Activated CD8-positive, alpha-beta T cell treated with anti-CD3 and anti-CD28 coated beads for 36 hours (primary cell): ENCODE measurements around the gene SOHLH1. TPM values are rescaled to one million over a fixed set of nuclear protein-coding genes. Genes with fewer than 3 reads are reported as not detected.

Source experiments
- ATAC-seq: fragments of 200-7000 bp; cut with Tn5 transposase; one replicate; pipeline ENCODE4 v1.10.0; 2021; ENCODE audit warnings: mild to moderate bottlenecking, moderate library complexity
- CTCF ChIA-PET: fragments of 350-600 bp; sonication (Branson Sonifier 250); formaldehyde crosslinking; loops from one replicate; lab custom pipeline; 2021; ENCODE audit warnings: antibody characterized with exemption; lab: Charles Lee
- POLR2A ChIA-PET: fragments of 350-600 bp; sonication (Branson Sonifier 250); formaldehyde crosslinking; loops from one replicate; lab custom pipeline; 2021; ENCODE audit warnings: antibody characterized with exemption; lab: Charles Lee
- DNase-seq: peaks from one replicate; pipeline ENCODE4 v3.0.0-alpha.2; 2020
- H3K27ac Mint-ChIP-seq: one replicate; pipeline ENCODE4 v1.8.0; 2021; ENCODE audit warnings: mild to moderate bottlenecking, mixed read lengths
- H3K27me3 Mint-ChIP-seq: one replicate; pipeline ENCODE4 v1.8.0; 2021; ENCODE audit warnings: mixed read lengths
- H3K36me3 Mint-ChIP-seq: one replicate; pipeline ENCODE4 v1.8.0; 2021; ENCODE audit warnings: low read depth, mixed read lengths
- H3K4me1 Mint-ChIP-seq: one replicate; pipeline ENCODE4 v1.8.0; 2021; ENCODE audit warnings: low read depth, mixed read lengths
- H3K4me3 Mint-ChIP-seq: one replicate; pipeline ENCODE4 v1.8.0; 2021; ENCODE audit warnings: mild to moderate bottlenecking, moderate library complexity, mixed read lengths
- H3K9me3 Mint-ChIP-seq: one replicate; pipeline ENCODE4 v1.8.0; 2021; ENCODE audit warnings: mixed read lengths
- intact Hi-C: fragments of 100-400 bp; cut with micrococcal nuclease; formaldehyde crosslinking; loops from one replicate; pipeline ENCODE4 v1.10.0; 2022
- total RNA-seq, 2 experiments: library from RNA; stranded (reverse); gene quantifications; one replicate each; pipeline ENCODE4 v1.2.3, GENCODE V29; 2021
- TF ChIP-seq, protein P1 (sequence below): fragments of 200-600 bp; IDR thresholded peaks from one replicate; pipeline ENCODE4 v1.8.0; 2022; ENCODE audit warnings: antibody characterized with exemption, mild to moderate bottlenecking

SOHLH1 gene
- not detected for total RNA-seq

DNA sequence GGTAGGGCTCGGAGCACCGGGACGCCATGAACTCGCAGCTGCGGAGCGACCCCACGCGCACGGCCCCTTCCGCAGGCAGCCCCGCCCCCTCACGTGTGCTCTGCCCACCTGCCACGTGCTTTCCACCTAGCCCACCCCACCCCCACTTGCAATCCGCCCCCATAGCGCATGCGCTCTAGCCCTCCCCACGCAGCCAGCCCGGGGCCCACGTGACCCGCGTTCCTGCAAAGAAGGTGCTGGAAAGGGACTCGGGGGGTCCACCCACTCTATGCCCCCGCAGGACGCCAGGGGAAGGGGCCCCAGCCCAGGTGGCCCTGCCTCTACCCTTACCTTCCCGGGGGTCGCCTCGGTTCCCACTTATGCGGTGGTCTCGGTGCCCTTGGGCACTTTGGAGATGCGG, at the start of gene SOHLH1:
SOHLH1 (minus strand) TSS at position 42 of the 400 bp plus-strand sequence; CDS start at position 28, 14 bp downstream.
- Mint-ChIP-seq H3K4me1 (no peaks in the 10 kb centered on the region), H3K36me3 (no peaks in the 10 kb centered on the region), H3K4me3 (no peak within 1 kb of the TSS), H3K9me3 (no peaks in the 10 kb centered on the region), H3K27ac (no peak within 1 kb of the TSS), H3K27me3 (peaks cover 12% of the 10 kb centered on the region)
- ATAC-seq (no peak), DNase-seq (no peak)
- ChIA-PET CTCF (no interaction called here), POLR2A (no interaction called here)
- intact Hi-C loops: no loop called here
- TF ChIP-seq, protein P1, sequence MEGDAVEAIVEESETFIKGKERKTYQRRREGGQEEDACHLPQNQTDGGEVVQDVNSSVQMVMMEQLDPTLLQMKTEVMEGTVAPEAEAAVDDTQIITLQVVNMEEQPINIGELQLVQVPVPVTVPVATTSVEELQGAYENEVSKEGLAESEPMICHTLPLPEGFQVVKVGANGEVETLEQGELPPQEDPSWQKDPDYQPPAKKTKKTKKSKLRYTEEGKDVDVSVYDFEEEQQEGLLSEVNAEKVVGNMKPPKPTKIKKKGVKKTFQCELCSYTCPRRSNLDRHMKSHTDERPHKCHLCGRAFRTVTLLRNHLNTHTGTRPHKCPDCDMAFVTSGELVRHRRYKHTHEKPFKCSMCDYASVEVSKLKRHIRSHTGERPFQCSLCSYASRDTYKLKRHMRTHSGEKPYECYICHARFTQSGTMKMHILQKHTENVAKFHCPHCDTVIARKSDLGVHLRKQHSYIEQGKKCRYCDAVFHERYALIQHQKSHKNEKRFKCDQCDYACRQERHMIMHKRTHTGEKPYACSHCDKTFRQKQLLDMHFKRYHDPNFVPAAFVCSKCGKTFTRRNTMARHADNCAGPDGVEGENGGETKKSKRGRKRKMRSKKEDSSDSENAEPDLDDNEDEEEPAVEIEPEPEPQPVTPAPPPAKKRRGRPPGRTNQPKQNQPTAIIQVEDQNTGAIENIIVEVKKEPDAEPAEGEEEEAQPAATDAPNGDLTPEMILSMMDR: no peak

- Mint-ChIP-seq H3K27me3 (no peaks in the 10 kb centered on the region), H3K36me3 (no peaks in the 10 kb centered on the region), H3K9me3 (no peaks in the 10 kb centered on the region), H3K4me3 (no peak overlapping the region), H3K4me1 (no peaks in the 10 kb centered on the region), H3K27ac (no peak overlapping the region)
- intact Hi-C loops: no loop called here
- TF ChIP-seq, protein P1: no peak
- DNase-seq: no peak
- CTCF ChIA-PET: no interaction called here
- POLR2A ChIA-PET: no interaction called here
- ATAC-seq: no peak
Measured at GRCh38 chr9:135748676-135749075, 49.4 kb upstream of the SOHLH1 start.

- Mint-ChIP-seq H3K36me3 (no peaks in the 10 kb centered on the region), H3K4me3 (no peak overlapping the region), H3K27me3 (no peaks in the 10 kb centered on the region), H3K9me3 (no peaks in the 10 kb centered on the region), H3K27ac (no peak overlapping the region), H3K4me1 (no peaks in the 10 kb centered on the region)
- TF ChIP-seq, protein P1: no peak
- intact Hi-C loops: no loop called here
- CTCF ChIA-PET: no interaction called here
- POLR2A ChIA-PET: no interaction called here
- DNase-seq (no peak), ATAC-seq (no peak)
Measured at GRCh38 chr9:135747311-135747710, 48.0 kb upstream of the SOHLH1 start.

GRCh38 chr9:135746565-135746964, 47.3 kb upstream of the SOHLH1 start:
- no peak for DNase-seq
- H3K27ac Mint-ChIP-seq: no peak overlapping the region
- no peak for ATAC-seq

GRCh38 chr9:135745686-135746324, 46.5 kb upstream of the SOHLH1 start:
- TF ChIP-seq, protein P1: no peak
- Mint-ChIP-seq H3K27me3 (no peaks in the 10 kb centered on the region), H3K4me1 (no peaks in the 10 kb centered on the region), H3K27ac (no peak overlapping the region), H3K9me3 (no peaks in the 10 kb centered on the region), H3K36me3 (no peaks in the 10 kb centered on the region), H3K4me3 (no peak overlapping the region)
- ChIA-PET CTCF (no interaction called here), POLR2A (no interaction called here)
- ATAC-seq (no peak), DNase-seq (no peak)
- intact Hi-C loops: no loop called here

More at GRCh38 chr9:135746565-135746964, 47.3 kb upstream of the SOHLH1 start:
- Mint-ChIP-seq H3K9me3 (no peaks in the 10 kb centered on the region), H3K4me3 (no peak overlapping the region), H3K27me3 (no peaks in the 10 kb centered on the region), H3K36me3 (no peaks in the 10 kb centered on the region), H3K4me1 (no peaks in the 10 kb centered on the region)
- ChIA-PET CTCF (no interaction called here), POLR2A (no interaction called here)
- intact Hi-C loops: no loop called here
- TF ChIP-seq, protein P1: no peak
